ENCODE results near the gene ABLIM2.

The ABLIM2 gene

GRCh38 chr4:8112672-8113071 is 45.9 kb downstream of the ABLIM2 start:
- no peak overlapping the region for H3K9ac ChIP-seq (ENCODE audit: low read depth, low read length)
- H3K4me1 ChIP-seq (ENCODE audit: insufficient read depth, low read length) = peaks cover 27% of the 10 kb centered on the region
- H3K9me3 ChIP-seq (ENCODE audit: control insufficient read depth, insufficient read depth, low read length) = 0 out of 2 replicates have a peak, but pooled peaks cover 3% of the 10 kb centered on the region
- H3K36me3 ChIP-seq (ENCODE audit: insufficient read depth, low read length) = no peaks in the 10 kb centered on the region

- peaks cover 25% of the 10 kb centered on the region for H3K4me1 ChIP-seq (ENCODE audit: insufficient read depth, low read length)
- H3K9ac ChIP-seq (ENCODE audit: low read depth, low read length) = no peak overlapping the region
- H3K9me3 ChIP-seq (ENCODE audit: control insufficient read depth, insufficient read depth, low read length) = 0 out of 2 replicates have a peak, but pooled peaks cover 3% of the 10 kb centered on the region
- H3K36me3 ChIP-seq (ENCODE audit: insufficient read depth, low read length) = no peaks in the 10 kb centered on the region
These were observed 46.5 kb downstream of the ABLIM2 start for GRCh38 chr4:8112036-8112576.

- no peak overlapping the region for H3K9ac ChIP-seq (ENCODE audit: low read depth, low read length)
- no peaks in the 10 kb centered on the region for H3K36me3 ChIP-seq (ENCODE audit: insufficient read depth, low read length)
These were observed 48.3 kb downstream of the ABLIM2 start for GRCh38 chr4:8110071-8110986.

GRCh38 chr4:8109406-8110065 is 49.1 kb downstream of the ABLIM2 start:
- H3K9ac ChIP-seq (ENCODE audit: low read depth, low read length) = no peak overlapping the region
- 0 out of 2 replicates have a peak, but pooled peaks cover 3% of the 10 kb centered on the region for H3K9me3 ChIP-seq (ENCODE audit: control insufficient read depth, insufficient read depth, low read length)
- no peaks in the 10 kb centered on the region for H3K36me3 ChIP-seq (ENCODE audit: insufficient read depth, low read length)

More at GRCh38 chr4:8110071-8110986, 48.3 kb downstream of the ABLIM2 start:
- H3K9me3 ChIP-seq (ENCODE audit: control insufficient read depth, insufficient read depth, low read length) = 0 out of 2 replicates have a peak, but pooled peaks cover 3% of the 10 kb centered on the region
- peaks cover 21% of the 10 kb centered on the region for H3K4me1 ChIP-seq (ENCODE audit: insufficient read depth, low read length)

GRCh38 chr4:8108991-8109390 is 49.6 kb downstream of the ABLIM2 start:
- no peaks in the 10 kb centered on the region for H3K36me3 ChIP-seq (ENCODE audit: insufficient read depth, low read length)
- H3K4me1 ChIP-seq (ENCODE audit: insufficient read depth, low read length) = peaks cover 21% of the 10 kb centered on the region
- H3K9me3 ChIP-seq (ENCODE audit: control insufficient read depth, insufficient read depth, low read length) = 0 out of 2 replicates have a peak, but pooled peaks cover 3% of the 10 kb centered on the region
- no peak overlapping the region for H3K9ac ChIP-seq (ENCODE audit: low read depth, low read length)

More at GRCh38 chr4:8109406-8110065, 49.1 kb downstream of the ABLIM2 start:
- peaks cover 21% of the 10 kb centered on the region for H3K4me1 ChIP-seq (ENCODE audit: insufficient read depth, low read length)

- 0 out of 2 replicates have a peak, but pooled peaks cover 3% of the 10 kb centered on the region for H3K9me3 ChIP-seq (ENCODE audit: control insufficient read depth, insufficient read depth, low read length)
- H3K36me3 ChIP-seq (ENCODE audit: insufficient read depth, low read length) = no peaks in the 10 kb centered on the region
- no peak overlapping the region for H3K9ac ChIP-seq (ENCODE audit: low read depth, low read length)
- H3K4me1 ChIP-seq (ENCODE audit: insufficient read depth, low read length) = peaks cover 28% of the 10 kb centered on the region
These were observed 50.4 kb downstream of the ABLIM2 start for GRCh38 chr4:8108261-8108660.

- Histone ChIP-seq H3K36me3 (ENCODE audit: insufficient read depth, low read length) (no peaks in the 10 kb centered on the region), H3K4me1 (ENCODE audit: insufficient read depth, low read length) (peaks cover 25% of the 10 kb centered on the region), H3K9me3 (ENCODE audit: control insufficient read depth, insufficient read depth, low read length) (0 out of 2 replicates have a peak, but pooled peaks cover 3% of the 10 kb centered on the region), H3K9ac (ENCODE audit: low read depth, low read length) (no peak overlapping the region)
These were observed 51.4 kb downstream of the ABLIM2 start for GRCh38 chr4:8107146-8107657.

GRCh38 chr4:8106451-8107025 is 52.1 kb downstream of the ABLIM2 start:
- Histone ChIP-seq H3K9ac (ENCODE audit: low read depth, low read length) (no peak overlapping the region), H3K36me3 (ENCODE audit: insufficient read depth, low read length) (no peaks in the 10 kb centered on the region), H3K9me3 (ENCODE audit: control insufficient read depth, insufficient read depth, low read length) (0 out of 2 replicates have a peak, but pooled peaks cover 3% of the 10 kb centered on the region), H3K4me1 (ENCODE audit: insufficient read depth, low read length) (peaks cover 24% of the 10 kb centered on the region)

- Histone ChIP-seq H3K4me1 (ENCODE audit: insufficient read depth, low read length) (peaks cover 16% of the 10 kb centered on the region), H3K9ac (ENCODE audit: low read depth, low read length) (no peak overlapping the region), H3K9me3 (ENCODE audit: control insufficient read depth, insufficient read depth, low read length) (0 out of 2 replicates have a peak, but pooled peaks cover 3% of the 10 kb centered on the region), H3K36me3 (ENCODE audit: insufficient read depth, low read length) (no peaks in the 10 kb centered on the region)
These were observed 53.1 kb downstream of the ABLIM2 start for GRCh38 chr4:8105306-8106100.

GRCh38 chr4:8104491-8105305 is 53.9 kb downstream of the ABLIM2 start:
- Histone ChIP-seq H3K36me3 (ENCODE audit: insufficient read depth, low read length) (no peaks in the 10 kb centered on the region), H3K4me1 (ENCODE audit: insufficient read depth, low read length) (peaks cover 11% of the 10 kb centered on the region), H3K9me3 (ENCODE audit: control insufficient read depth, insufficient read depth, low read length) (0 out of 2 replicates have a peak, but pooled peaks cover 3% of the 10 kb centered on the region), H3K9ac (ENCODE audit: low read depth, low read length) (no peak overlapping the region)

GRCh38 chr4:8103421-8104390 is 54.9 kb downstream of the ABLIM2 start:
- peaks cover 6% of the 10 kb centered on the region; the same call in 1 of the 2 replicates for H3K4me1 ChIP-seq (ENCODE audit: insufficient read depth, low read length)
- H3K36me3 ChIP-seq (ENCODE audit: insufficient read depth, low read length) = no peaks in the 10 kb centered on the region
- H3K9ac ChIP-seq (ENCODE audit: low read depth, low read length) = no peak overlapping the region
- H3K9me3 ChIP-seq (ENCODE audit: control insufficient read depth, insufficient read depth, low read length) = 0 out of 2 replicates have a peak, but pooled peaks cover 3% of the 10 kb centered on the region

GRCh38 chr4:8102831-8103230 is 55.8 kb downstream of the ABLIM2 start:
- H3K36me3 ChIP-seq (ENCODE audit: insufficient read depth, low read length) = no peaks in the 10 kb centered on the region
- H3K9me3 ChIP-seq (ENCODE audit: control insufficient read depth, insufficient read depth, low read length) = 0 out of 2 replicates have a peak, but pooled peaks cover under 1% of the 10 kb centered on the region
- no peak overlapping the region for H3K9ac ChIP-seq (ENCODE audit: low read depth, low read length)
- H3K4me1 ChIP-seq (ENCODE audit: insufficient read depth, low read length) = peaks cover 6% of the 10 kb centered on the region; the same call in 1 of the 2 replicates

Data from ES-I3 (cell line).